Mucosa of stomach (tissue), 1 donor: ENCODE measurements around the gene NSA2.
"Not testable (repeated sequence)": the region's sequence is repeated elsewhere in the genome, so short reads cannot be mapped to it uniquely, and the experiment has no call there.

Experiments used
- H3K27me3 ChIP-seq: one replicate; pipeline ENCODE4 v1.7.0; 2013; ENCODE audit warnings: mild to moderate bottlenecking, low read length; ENCODE audit not compliant: control insufficient read depth, insufficient read depth
- H3K36me3 ChIP-seq: one replicate; pipeline ENCODE4 v1.7.0; 2013; ENCODE audit warnings: low read length; ENCODE audit not compliant: control insufficient read depth, insufficient read depth
- H3K4me1 ChIP-seq: one replicate; pipeline ENCODE4 v1.7.0; 2013; ENCODE audit warnings: mild to moderate bottlenecking, low read length; ENCODE audit not compliant: control insufficient read depth, insufficient read depth
- H3K4me3 ChIP-seq: one replicate; pipeline ENCODE4 v1.7.0; 2013; ENCODE audit warnings: low read length
- H3K9ac ChIP-seq: one replicate; pipeline ENCODE4 v1.7.0; 2013; ENCODE audit warnings: mild to moderate bottlenecking, low read length, moderate library complexity
- H3K9me3 ChIP-seq: one replicate; pipeline ENCODE4 v1.7.0; 2013; ENCODE audit warnings: mild to moderate bottlenecking, low read length, moderate library complexity; ENCODE audit not compliant: control insufficient read depth
- donor health status: Pancreatic carcinoma.

The NSA2 gene

DNA sequence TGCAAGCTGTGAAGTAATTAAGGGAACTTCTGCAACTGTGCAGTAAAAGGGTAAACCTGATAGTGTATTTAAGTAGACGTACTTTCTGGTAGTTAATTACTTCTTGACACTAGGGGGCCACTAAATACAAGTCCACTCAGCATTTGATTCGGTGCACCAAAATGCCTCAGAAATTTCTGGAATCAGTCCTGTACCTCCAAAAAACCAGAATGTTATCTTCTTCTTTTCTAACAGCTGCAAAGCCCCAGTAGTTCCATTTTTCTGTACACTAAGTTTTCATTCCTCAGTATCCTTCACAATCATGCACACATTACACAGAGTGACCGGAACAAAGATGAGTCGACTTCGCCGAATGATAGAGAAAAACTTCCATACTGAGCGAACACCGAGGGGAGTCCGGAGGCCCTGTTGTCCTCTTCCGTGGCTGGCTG, 616 bp upstream of the NSA2 start:
- Histone ChIP-seq H3K36me3 (no peaks in the 10 kb centered on the region), H3K27me3 (no peaks in the 10 kb centered on the region), H3K9me3 (no peaks in the 10 kb centered on the region), H3K9ac (peak overlapping the region; percentile 87), H3K4me1 (peaks cover 24% of the 10 kb centered on the region), H3K4me3 (peak overlapping the region; percentile 95)

DNA sequence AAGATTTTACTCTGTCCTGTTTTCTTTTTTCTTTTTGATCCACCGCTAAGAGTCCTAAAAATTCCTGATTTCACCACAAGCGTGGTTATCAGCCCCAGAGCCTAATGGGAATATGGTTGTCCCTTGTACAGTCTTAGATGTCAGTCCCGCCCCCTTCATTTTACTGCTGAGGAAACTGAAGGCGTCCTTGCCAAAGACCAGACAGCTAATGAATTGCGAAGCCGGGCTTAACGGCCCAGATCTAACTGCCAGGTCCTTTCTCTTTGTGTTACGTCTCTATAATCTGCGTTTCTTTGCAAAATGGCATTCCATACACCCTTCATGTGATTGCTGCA, 497 bp downstream of the NSA2 start:
- H3K4me3 ChIP-seq = peak overlapping the region; percentile 95
- H3K9me3 ChIP-seq = no peaks in the 10 kb centered on the region
- no peaks in the 10 kb centered on the region for H3K27me3 ChIP-seq
- H3K36me3 ChIP-seq = peaks cover 2% of the 10 kb centered on the region
- H3K4me1 ChIP-seq = peaks cover 18% of the 10 kb centered on the region
- H3K9ac ChIP-seq = peak overlapping the region; percentile 87

DNA sequence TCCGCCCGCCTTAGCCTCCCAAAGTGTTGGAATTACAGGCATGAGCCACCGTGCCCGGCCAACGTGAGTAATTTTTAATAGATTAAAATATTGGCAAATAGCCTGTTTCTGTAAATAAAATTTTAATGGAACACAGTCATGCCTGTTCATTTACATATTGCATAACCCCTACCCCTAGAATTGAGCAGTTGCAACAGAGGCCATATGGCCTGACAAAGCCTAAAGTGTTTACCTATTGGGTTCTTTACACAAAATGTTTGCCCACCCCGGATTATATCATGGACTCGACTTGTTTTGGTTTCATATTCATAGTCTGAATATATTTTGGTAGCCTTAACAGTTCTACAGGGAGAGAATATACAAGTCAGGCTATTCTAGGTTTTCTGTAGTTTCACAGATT, 5.3 kb downstream of the NSA2 start:
- Histone ChIP-seq H3K9ac (no peak overlapping the region), H3K4me1 (peaks cover 8% of the 10 kb centered on the region), H3K27me3 (no peaks in the 10 kb centered on the region), H3K36me3 (peaks cover 12% of the 10 kb centered on the region), H3K4me3 (no peak overlapping the region), H3K9me3 (no peaks in the 10 kb centered on the region)

DNA sequence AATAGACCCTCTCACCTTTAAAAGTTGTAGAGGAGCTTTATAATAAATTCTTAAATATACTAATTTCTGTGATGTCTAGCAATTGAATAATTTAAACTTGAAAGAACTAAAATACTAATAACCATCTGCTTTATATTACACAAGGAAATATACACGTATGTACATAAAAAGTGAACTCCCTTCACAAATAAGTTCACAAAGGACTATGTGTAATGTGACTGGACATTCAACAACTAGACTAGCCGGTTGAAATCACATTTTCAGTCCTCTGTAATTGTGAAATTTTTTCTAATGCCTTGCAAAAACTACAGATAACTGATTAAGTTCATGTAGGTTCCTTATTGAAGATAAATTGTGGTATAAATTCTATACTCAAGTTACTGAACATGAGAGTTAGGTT, 11.6 kb downstream of the NSA2 start:
- Histone ChIP-seq H3K36me3 (no peaks in the 10 kb centered on the region), H3K4me3 (no peak overlapping the region), H3K4me1 (peaks cover 14% of the 10 kb centered on the region), H3K9me3 (no peaks in the 10 kb centered on the region), H3K27me3 (no peaks in the 10 kb centered on the region), H3K9ac (peak overlapping the region; percentile 16)

DNA sequence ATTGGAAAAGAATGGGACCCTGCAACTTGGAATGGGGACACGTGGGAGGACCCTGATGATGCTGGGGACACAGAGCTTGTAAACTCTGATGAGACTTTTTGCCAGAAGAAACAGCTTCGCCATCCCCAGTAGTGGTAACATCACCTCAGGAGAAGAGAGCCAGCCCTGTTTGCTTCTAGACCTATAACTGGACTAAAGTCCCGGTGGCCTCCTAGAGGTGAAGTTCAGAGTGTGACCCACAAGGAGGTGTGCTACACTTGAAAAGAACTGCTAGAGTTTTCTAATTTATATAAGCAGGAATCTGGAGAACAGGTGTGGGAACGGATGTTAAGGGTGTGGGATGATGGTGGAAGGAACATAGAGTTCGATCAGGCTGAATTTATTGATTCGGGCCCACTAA, 19.8 kb downstream of the NSA2 start:
- H3K9me3 ChIP-seq = no peaks in the 10 kb centered on the region
- H3K27me3 ChIP-seq = no peaks in the 10 kb centered on the region
- H3K4me3 ChIP-seq = no peak overlapping the region
- H3K36me3 ChIP-seq = no peaks in the 10 kb centered on the region
- no peaks in the 10 kb centered on the region for H3K4me1 ChIP-seq
- no peak overlapping the region for H3K9ac ChIP-seq

DNA sequence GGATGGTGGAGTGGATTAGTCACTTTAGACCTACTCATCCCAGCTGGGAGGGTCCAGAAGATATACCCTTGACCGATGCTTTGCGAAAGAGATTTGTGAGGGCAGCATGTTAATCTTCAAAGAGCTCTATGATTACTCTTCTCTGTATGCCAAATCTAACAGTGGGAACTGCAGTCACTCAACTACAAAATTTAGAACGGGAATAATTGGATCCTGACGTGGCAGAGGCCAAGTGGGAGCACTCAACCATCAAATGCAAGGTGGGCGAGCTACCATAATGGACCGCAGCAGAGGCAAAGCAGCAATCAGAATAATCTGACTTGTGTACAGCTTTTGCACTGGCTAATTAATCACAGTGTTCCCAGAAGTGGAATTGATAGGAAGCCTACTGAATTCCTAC, 20.4 kb downstream of the NSA2 start:
- no peaks in the 10 kb centered on the region for H3K9me3 ChIP-seq
- no peaks in the 10 kb centered on the region for H3K27me3 ChIP-seq
- no peak overlapping the region for H3K4me3 ChIP-seq
- H3K36me3 ChIP-seq = no peaks in the 10 kb centered on the region
- H3K9ac ChIP-seq = no peak overlapping the region
- no peaks in the 10 kb centered on the region for H3K4me1 ChIP-seq

DNA sequence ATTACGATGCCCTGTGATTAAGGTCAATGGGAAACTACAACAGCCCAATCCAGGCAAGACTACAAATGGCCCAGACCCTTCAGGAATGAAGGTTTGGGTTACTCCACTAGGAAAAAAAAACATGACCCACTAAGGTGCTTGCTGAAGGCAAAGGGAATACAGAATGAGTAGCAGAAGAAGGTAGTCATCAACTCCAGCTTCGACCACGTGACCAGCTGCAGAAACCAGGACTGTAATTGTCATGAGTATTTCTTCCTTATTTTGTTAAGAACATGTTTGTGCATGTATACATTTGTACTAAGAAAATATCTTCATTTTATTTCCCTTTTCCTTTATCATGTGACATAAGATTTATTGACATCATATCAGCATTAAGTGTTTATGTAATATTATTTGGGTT, 24.6 kb downstream of the NSA2 start:
- not testable (repeated sequence) for H3K4me1 ChIP-seq, H3K4me3 ChIP-seq, H3K27me3 ChIP-seq, H3K9me3 ChIP-seq, H3K36me3 ChIP-seq, H3K9ac ChIP-seq

DNA sequence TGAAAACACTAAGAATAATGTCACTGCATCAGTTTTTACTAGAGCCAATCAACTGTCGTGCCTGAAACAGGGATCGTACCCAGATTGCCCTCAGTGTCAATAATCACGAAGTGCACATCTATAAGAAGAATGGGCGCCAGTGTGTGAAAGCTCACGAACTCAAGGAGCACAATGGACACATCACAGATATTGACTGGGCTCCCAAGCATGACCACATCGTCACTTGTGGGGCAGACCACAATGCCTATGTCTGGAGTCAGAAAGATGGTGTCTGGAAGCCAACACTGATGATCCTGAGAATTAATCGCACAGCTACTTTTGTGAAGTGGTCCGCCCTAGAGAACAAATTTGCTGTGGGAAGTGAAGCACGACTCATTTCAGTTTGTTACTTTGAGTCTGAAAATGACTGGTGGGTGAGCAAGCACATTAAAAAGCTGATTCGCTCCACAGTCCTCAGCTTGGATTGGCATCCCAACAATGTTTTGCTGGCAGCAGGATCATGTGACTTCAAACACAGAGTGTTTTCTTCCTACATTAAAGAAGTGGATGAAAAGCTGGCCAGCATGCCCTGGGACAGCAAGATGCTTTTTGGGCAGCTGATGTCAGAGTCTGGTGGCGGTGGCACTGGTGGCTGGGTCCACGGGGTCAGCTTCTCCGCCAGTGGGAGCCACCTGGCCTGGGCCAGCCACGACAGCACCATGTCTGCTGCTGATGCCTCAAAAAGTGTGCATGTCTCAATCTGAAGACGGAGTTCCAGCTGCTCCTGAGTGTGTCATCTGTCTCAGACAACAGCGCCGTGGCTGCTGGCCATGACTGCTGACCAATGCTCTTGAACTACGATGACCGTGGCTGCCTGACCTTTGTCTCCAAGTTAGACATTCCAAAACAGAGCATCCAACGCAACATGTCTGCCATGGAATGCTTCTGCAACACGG, 32.2 kb downstream of the NSA2 start:
- Histone ChIP-seq H3K36me3 (no peaks in the 10 kb centered on the region), H3K9ac (no peak overlapping the region), H3K4me1 (no peaks in the 10 kb centered on the region), H3K4me3 (no peak overlapping the region), H3K9me3 (no peaks in the 10 kb centered on the region), H3K27me3 (no peaks in the 10 kb centered on the region)

DNA sequence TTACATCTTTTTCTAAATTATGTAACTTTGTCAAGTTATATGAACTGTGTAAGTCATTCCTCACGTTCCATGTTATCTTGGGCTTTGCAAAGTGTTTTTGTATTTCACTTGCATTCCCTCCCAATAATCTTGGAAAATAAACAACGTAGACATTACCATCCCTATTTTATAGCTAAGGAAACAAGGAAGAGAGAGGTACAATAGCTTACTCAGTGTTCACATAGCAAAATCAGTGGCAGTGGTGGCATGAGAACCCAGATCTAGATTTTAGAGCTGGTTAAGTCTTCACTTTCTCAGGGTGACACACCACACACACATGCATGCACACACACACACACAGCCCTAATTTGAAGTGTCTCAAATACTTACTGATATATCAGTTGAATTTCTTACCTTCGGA, 34.1 kb downstream of the NSA2 start:
- Histone ChIP-seq H3K9ac (no peak overlapping the region), H3K9me3 (no peaks in the 10 kb centered on the region), H3K4me3 (no peak overlapping the region), H3K4me1 (no peaks in the 10 kb centered on the region), H3K36me3 (no peaks in the 10 kb centered on the region), H3K27me3 (no peaks in the 10 kb centered on the region)

DNA sequence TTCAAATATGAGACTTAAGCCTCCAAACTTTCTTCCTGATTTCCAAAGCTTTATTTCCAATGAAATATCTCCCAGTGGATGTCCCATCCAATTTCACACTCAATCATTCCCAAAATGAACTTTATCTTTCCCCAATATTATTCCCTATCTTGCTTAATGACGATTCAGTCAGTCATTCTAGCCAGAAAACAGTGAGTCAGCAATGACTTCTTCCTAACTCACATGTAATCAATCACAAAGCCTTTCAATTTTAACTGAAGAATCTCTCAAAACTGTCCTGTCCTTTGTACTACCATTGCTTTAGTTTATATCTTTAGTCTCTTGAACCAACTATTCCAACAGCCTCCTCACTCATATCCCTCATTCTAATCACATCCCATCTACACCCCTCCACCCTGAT, 34.9 kb downstream of the NSA2 start:
- Histone ChIP-seq H3K27me3 (no peaks in the 10 kb centered on the region), H3K4me1 (no peaks in the 10 kb centered on the region), H3K4me3 (no peak overlapping the region), H3K9ac (no peak overlapping the region), H3K9me3 (no peaks in the 10 kb centered on the region), H3K36me3 (no peaks in the 10 kb centered on the region)

DNA sequence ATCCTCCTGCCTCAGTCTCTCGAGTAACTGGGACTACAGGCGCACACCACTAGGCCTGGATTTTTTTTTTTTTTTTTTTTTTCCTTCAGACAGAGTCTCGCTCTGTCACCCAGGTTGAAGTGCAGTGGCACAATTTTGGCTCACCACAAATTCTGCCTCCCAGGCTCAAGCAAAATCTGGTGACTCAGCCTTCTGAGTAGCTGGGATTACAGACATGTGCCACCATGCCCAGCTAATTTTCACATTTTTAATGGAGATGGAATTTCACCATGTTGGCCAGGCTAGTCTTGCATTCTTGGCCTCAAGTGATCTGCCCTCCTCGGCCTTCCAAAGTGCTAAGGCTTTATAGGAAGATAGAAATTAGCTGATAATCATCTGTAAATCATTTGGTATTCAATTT, 43.9 kb downstream of the NSA2 start:
- no peak overlapping the region for H3K9ac ChIP-seq
- H3K4me1 ChIP-seq = no peaks in the 10 kb centered on the region
- no peaks in the 10 kb centered on the region for H3K9me3 ChIP-seq
- H3K36me3 ChIP-seq = no peaks in the 10 kb centered on the region
- H3K4me3 ChIP-seq = no peak overlapping the region
- H3K27me3 ChIP-seq = no peaks in the 10 kb centered on the region

DNA sequence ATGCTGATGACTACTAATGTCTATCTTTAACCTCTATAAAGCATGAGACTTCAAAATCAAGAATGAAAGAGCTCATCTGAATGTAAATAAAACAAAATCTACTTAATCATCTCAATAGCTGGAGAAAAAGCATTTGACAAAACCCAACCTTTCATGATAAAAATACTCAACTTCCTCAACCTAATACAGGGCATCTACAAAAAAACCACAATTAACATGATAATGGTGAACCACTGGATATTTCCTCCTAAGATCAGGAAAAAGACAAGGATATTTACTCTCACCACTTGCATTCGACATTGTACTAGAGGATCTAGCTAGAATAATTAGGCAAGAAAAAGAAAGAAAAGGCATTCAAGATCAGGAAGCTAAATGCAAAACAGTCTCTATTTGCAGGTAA, 49.8 kb downstream of the NSA2 start:
- no peaks in the 10 kb centered on the region for H3K9me3 ChIP-seq
- H3K4me3 ChIP-seq = no peak overlapping the region
- no peaks in the 10 kb centered on the region for H3K36me3 ChIP-seq
- H3K4me1 ChIP-seq = no peaks in the 10 kb centered on the region
- no peaks in the 10 kb centered on the region for H3K27me3 ChIP-seq
- no peak overlapping the region for H3K9ac ChIP-seq

DNA sequence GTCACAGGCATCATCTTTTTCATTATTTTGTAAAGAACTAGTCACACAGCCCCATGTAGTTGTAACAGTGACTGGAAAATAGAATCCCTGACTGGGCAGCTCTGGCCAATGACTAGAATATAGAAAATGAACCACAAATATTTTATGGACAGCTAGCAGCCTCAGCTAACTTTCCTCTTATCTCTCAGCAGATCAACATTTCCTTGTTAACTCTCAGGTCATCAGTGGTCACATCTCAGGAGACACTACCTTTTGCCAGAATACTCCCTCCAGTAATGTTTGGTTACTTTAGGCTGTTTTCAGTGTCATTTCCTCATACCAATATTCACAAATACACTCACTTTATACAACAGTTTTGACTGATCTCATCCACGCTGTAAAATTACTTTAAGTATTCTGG, 55.2 kb downstream of the NSA2 start:
- no peaks in the 10 kb centered on the region for H3K9me3 ChIP-seq
- no peak overlapping the region for H3K4me3 ChIP-seq
- no peaks in the 10 kb centered on the region for H3K36me3 ChIP-seq
- no peaks in the 10 kb centered on the region for H3K27me3 ChIP-seq
- no peaks in the 10 kb centered on the region for H3K4me1 ChIP-seq
- no peak overlapping the region for H3K9ac ChIP-seq
